Breast epithelium (tissue), 3 donors: ENCODE results near the gene AVPI1.

Experiments
- CTCF ChIP-seq, 3 donors: fragments of 450-650 bp; IDR thresholded peaks; one replicate each; pipeline ENCODE4 v1.5.1; 2016 to 2017; ENCODE audit warnings: antibody characterized with exemption in 3 of 3, mild to moderate bottlenecking in 3 of 3, moderate library complexity in 3 of 3
- POLR2A ChIP-seq: fragments of 450-650 bp; IDR thresholded peaks from one replicate; pipeline ENCODE4 v1.6.1; 2016; ENCODE audit warnings: antibody characterized with exemption, mild to moderate bottlenecking, moderate library complexity
- POLR2AphosphoS5 ChIP-seq, 3 donors: sonication (generic); formaldehyde crosslinking; IDR thresholded peaks; one replicate each; pipeline ENCODE4 v1.6.1; 2017; ENCODE audit warnings: antibody characterized with exemption in 3 of 3

GRCh38 chr10:97676770-97677581 is 10.1 kb downstream of the AVPI1 start:
- TF ChIP-seq CTCF (IDR thresholded peaks at IDR 0.05): peak; percentile 64 to 89 (median 81)
- TF ChIP-seq POLR2A: no peak
- no peak for TF ChIP-seq POLR2AphosphoS5 (IDR thresholded peaks at IDR 0.05)
